ENCODE results near the gene BLOC1S6.

The BLOC1S6 gene

GRCh38 chr15:45630917-45631691 is 43.9 kb downstream of the BLOC1S6 start:
- H3K36me3 ChIP-seq (ENCODE audit: control insufficient read depth, low read length), result no peaks in the 10 kb centered on the region
- H3K9me2 ChIP-seq (replicated peaks; ENCODE audit: control insufficient read depth, low read length), result no peaks in the 10 kb centered on the region
- H3K79me2 ChIP-seq (ENCODE audit: control insufficient read depth, low read length), result no peaks in the 10 kb centered on the region
- no peaks in the 10 kb centered on the region for H4K20me1 ChIP-seq (ENCODE audit: control insufficient read depth, insufficient read depth, low read depth, low read length)
- no peak overlapping the region for H3K27ac ChIP-seq (ENCODE audit: low read depth, low read length)
- H3K4me2 ChIP-seq (ENCODE audit: low read length), result no peak overlapping the region
- no peak for TF ChIP-seq EZH2phosphoT487 (IDR thresholded peaks at IDR 0.05; ENCODE audit: borderline replicate concordance, low read length)
- TF ChIP-seq CTCF (IDR thresholded peaks at IDR 0.05; ENCODE audit: low read depth, low read length, poor library complexity, severe bottlenecking), result no peak
- peaks cover 20% of the 10 kb centered on the region for H3K4me1 ChIP-seq (ENCODE audit: control insufficient read depth, low read length)
- H3F3A ChIP-seq (ENCODE audit: control insufficient read depth, insufficient read depth), result no peaks in the 10 kb centered on the region
- no peaks in the 10 kb centered on the region for H3K9me3 ChIP-seq (ENCODE audit: control insufficient read depth, insufficient read depth, low read length)
- H3K27me3 ChIP-seq (ENCODE audit: control insufficient read depth, low read length), result peaks cover 10% of the 10 kb centered on the region
- H3K4me3 ChIP-seq (ENCODE audit: low read length), result no peak overlapping the region

- Histone ChIP-seq H3K4me2 (ENCODE audit: low read length) (no peak overlapping the region), H3K4me1 (ENCODE audit: control insufficient read depth, low read length) (peaks cover 20% of the 10 kb centered on the region), H3K79me2 (ENCODE audit: control insufficient read depth, low read length) (no peaks in the 10 kb centered on the region), H4K20me1 (ENCODE audit: control insufficient read depth, insufficient read depth, low read depth, low read length) (no peaks in the 10 kb centered on the region), H3K27ac (ENCODE audit: low read depth, low read length) (no peak overlapping the region), H3K9me2 (replicated peaks; ENCODE audit: control insufficient read depth, low read length) (no peaks in the 10 kb centered on the region), H3F3A (ENCODE audit: control insufficient read depth, insufficient read depth) (no peaks in the 10 kb centered on the region), H3K27me3 (ENCODE audit: control insufficient read depth, low read length) (peaks cover 10% of the 10 kb centered on the region), H3K4me3 (ENCODE audit: low read length) (no peak overlapping the region), H3K36me3 (ENCODE audit: control insufficient read depth, low read length) (no peaks in the 10 kb centered on the region), H3K9me3 (ENCODE audit: control insufficient read depth, insufficient read depth, low read length) (no peaks in the 10 kb centered on the region)
- TF ChIP-seq CTCF (IDR thresholded peaks at IDR 0.05; ENCODE audit: low read depth, low read length, poor library complexity, severe bottlenecking) (no peak), EZH2phosphoT487 (IDR thresholded peaks at IDR 0.05; ENCODE audit: borderline replicate concordance, low read length) (no peak)
These were observed 44.6 kb downstream of the BLOC1S6 start for GRCh38 chr15:45631776-45632175.

- H3K4me1 ChIP-seq (ENCODE audit: control insufficient read depth, low read length), result peaks cover 30% of the 10 kb centered on the region
- H3F3A ChIP-seq (ENCODE audit: control insufficient read depth, insufficient read depth), result no peaks in the 10 kb centered on the region
- H3K9me2 ChIP-seq (replicated peaks; ENCODE audit: control insufficient read depth, low read length), result no peaks in the 10 kb centered on the region; the same call in 1 of the 2 replicates
- H4K20me1 ChIP-seq (ENCODE audit: control insufficient read depth, insufficient read depth, low read depth, low read length), result no peaks in the 10 kb centered on the region
- H3K36me3 ChIP-seq (ENCODE audit: control insufficient read depth, low read length), result no peaks in the 10 kb centered on the region
- no peak within 1 kb of the TSS for H3K27ac ChIP-seq (ENCODE audit: low read depth, low read length)
- no peak for TF ChIP-seq CTCF (IDR thresholded peaks at IDR 0.05; ENCODE audit: low read depth, low read length, poor library complexity, severe bottlenecking)
- TF ChIP-seq EZH2phosphoT487 (IDR thresholded peaks at IDR 0.05; ENCODE audit: borderline replicate concordance, low read length), result no peak
- H3K9me3 ChIP-seq (ENCODE audit: control insufficient read depth, insufficient read depth, low read length), result no peaks in the 10 kb centered on the region
- H3K27me3 ChIP-seq (ENCODE audit: control insufficient read depth, low read length), result peaks cover 13% of the 10 kb centered on the region
- peak within 1 kb of the TSS; percentile 88 for H3K4me2 ChIP-seq (ENCODE audit: low read length)
- H3K4me3 ChIP-seq (ENCODE audit: low read length), result peak within 1 kb of the TSS; percentile 77
- no peaks in the 10 kb centered on the region for H3K79me2 ChIP-seq (ENCODE audit: control insufficient read depth, low read length)
These were observed 47.4 kb downstream of the BLOC1S6 start, which contains the start of gene SQOR for GRCh38 chr15:45634432-45635190. Gene SQOR (plus strand): TSS chr15:45635029. CDS start chr15:45658924, 23,895 bp downstream.
